Natural killer cell (primary cell): Measurements from ENCODE around the gene MCF2L. TPM values are rescaled to one million over a fixed set of nuclear protein-coding genes. Genes with fewer than 3 reads are reported as not detected.

Experiments used
- ATAC-seq, 3 donors: fragments of 150-1000 bp in 2 of 3; fragments of 200-7000 bp in 1 of 3; cut with Tn5 transposase; 1 replicate in 1 of 3; 2 replicates in 2 of 3; pipeline ENCODE4 v1.10.0; 2021; ENCODE audit warnings: mild to moderate bottlenecking in 2 of 3, moderate library complexity in 2 of 3
- DNase-seq, 2 donors: peaks; one replicate each; pipeline versions ENCODE4 v3.0.0 to v3.0.0-alpha.2; 2013 to 2021; ENCODE audit warnings: mixed read lengths in 1 of 2
- H3K27ac ChIP-seq: one replicate; pipeline ENCODE4 v1.5.1; 2013; ENCODE audit warnings: mild to moderate bottlenecking, low read length
- H3K27me3 ChIP-seq: one replicate; pipeline ENCODE4 v1.6.1; 2013; ENCODE audit warnings: low read length; ENCODE audit not compliant: control insufficient read depth, insufficient read depth
- H3K36me3 ChIP-seq: one replicate; pipeline ENCODE4 v1.6.1; 2013; ENCODE audit warnings: low read length; ENCODE audit not compliant: control insufficient read depth, insufficient read depth
- H3K4me1 ChIP-seq: one replicate; pipeline ENCODE4 v1.6.1; 2013; ENCODE audit warnings: low read length; ENCODE audit not compliant: control insufficient read depth, insufficient read depth
- H3K4me3 ChIP-seq: one replicate; pipeline ENCODE4 v1.5.1; 2013; ENCODE audit warnings: low read length
- H3K9me3 ChIP-seq: one replicate; pipeline ENCODE4 v1.6.1; 2013; ENCODE audit warnings: low read length; ENCODE audit not compliant: control insufficient read depth, insufficient read depth
- H3K27ac Mint-ChIP-seq, 2 donors: one replicate each; pipeline ENCODE4 v1.8.0; 2022; ENCODE audit warnings: mild to moderate bottlenecking in 2 of 2, mixed read lengths in 2 of 2, moderate library complexity in 1 of 2
- H3K27me3 Mint-ChIP-seq, 2 donors: one replicate each; pipeline ENCODE4 v1.8.0; 2022; ENCODE audit warnings: low read depth in 2 of 2, mixed read lengths in 2 of 2
- H3K36me3 Mint-ChIP-seq: one replicate; pipeline ENCODE4 v1.8.0; 2022; ENCODE audit warnings: mixed read lengths
- H3K4me1 Mint-ChIP-seq, 2 donors: one replicate each; pipeline ENCODE4 v1.8.0; 2022; ENCODE audit warnings: mixed read lengths in 2 of 2
- H3K4me3 Mint-ChIP-seq: one replicate; pipeline ENCODE4 v1.8.0; 2022; ENCODE audit warnings: mild to moderate bottlenecking, moderate library complexity, mixed read lengths
- H3K9me3 Mint-ChIP-seq, 2 donors: one replicate each; pipeline ENCODE4 v1.8.0; 2022; ENCODE audit warnings: mixed read lengths in 2 of 2
- CTCF ChIP-seq: fragments of 200-600 bp; IDR thresholded peaks from one replicate; pipeline ENCODE4 v1.8.0; 2022; ENCODE audit warnings: antibody characterized with exemption
- WGBS: methylation state at CpG from one replicate; pipeline ENCODE4 v1.1.7; 2013; ENCODE audit warnings: missing lambda C conversion rate; ENCODE audit not compliant: insufficient coverage; 5-methylcytosine and 5-hydroxymethylcytosine counted together
- intact Hi-C: fragments of 100-400 bp; cut with micrococcal nuclease; formaldehyde crosslinking; loops from one replicate; pipeline ENCODE4 v1.14.2; 2022
- total RNA-seq, 4 donors: library from RNA; stranded (reverse); fragments of 120-200 nt in 1 of 4; gene quantifications; one replicate each; pipeline versions ENCODE4 v1.2.3 to v1.2.4, GENCODE V29; 2013 to 2022

Gene MCF2L
- total RNA-seq, 3 donors from 2014 or later (not counting 1 experiment from before 2014, with no cell fraction given), result 1.7 to 3.0 (median 3.0) TPM

- Histone ChIP-seq H3K9me3 (peaks cover 20% of the 10 kb centered on the region), H3K4me1 (peaks cover 23% of the 10 kb centered on the region), H3K36me3 (no peaks in the 10 kb centered on the region), H3K27me3 (no peaks in the 10 kb centered on the region), H3K27ac (no peak overlapping the region), H3K4me3 (no peak overlapping the region)
- peak; percentile 33 to 82 (median 67) for ATAC-seq
- no peaks in the 10 kb centered on the region for H3K36me3 Mint-ChIP-seq
- intact Hi-C loops, result no loop called here
- H3K27me3 Mint-ChIP-seq, result peaks cover 9 to 19% of the 10 kb centered on the region in 2 donors
- peak overlapping the region; percentile 89 to 91 for H3K27ac Mint-ChIP-seq
- H3K4me1 Mint-ChIP-seq, result peaks cover 6% of the 10 kb centered on the region in 2 donors
- DNase-seq, result peak; percentile 24 to 33
- peak overlapping the region; percentile 80 for H3K4me3 Mint-ChIP-seq
- H3K9me3 Mint-ChIP-seq, result peaks cover 0 to 3% of the 10 kb centered on the region in 2 donors
- WGBS, result 50% methylated on average over 25 of the region's 26 CpGs
- TF ChIP-seq CTCF, result no peak
These were observed 36.3 kb downstream of the MCF2L start for GRCh38 chr13:113005076-113005865.

- H3K36me3 Mint-ChIP-seq, result no peaks in the 10 kb centered on the region
- Histone ChIP-seq H3K27me3 (no peaks in the 10 kb centered on the region), H3K4me1 (peaks cover 23% of the 10 kb centered on the region), H3K4me3 (no peak overlapping the region), H3K27ac (no peak overlapping the region), H3K9me3 (peaks cover 20% of the 10 kb centered on the region), H3K36me3 (no peaks in the 10 kb centered on the region)
- DNase-seq, result no peak
- H3K4me3 Mint-ChIP-seq, result no peak overlapping the region
- WGBS, result 96% methylated on average over 15 of the region's 15 CpGs
- H3K4me1 Mint-ChIP-seq, result peaks cover 7 to 9% of the 10 kb centered on the region in 2 donors
- no peak for TF ChIP-seq CTCF
- no peak for ATAC-seq
- peaks cover 0 to 3% of the 10 kb centered on the region in 2 donors for H3K9me3 Mint-ChIP-seq
- peak overlapping the region; percentile 89 to 91 for H3K27ac Mint-ChIP-seq
- H3K27me3 Mint-ChIP-seq, result peaks cover 9 to 19% of the 10 kb centered on the region in 2 donors
- intact Hi-C loops, result no loop called here
These were observed 37.0 kb downstream of the MCF2L start for GRCh38 chr13:113005997-113006396.

GRCh38 chr13:113006660-113007059, 37.6 kb downstream of the MCF2L start:
- Histone ChIP-seq H3K4me1 (peaks cover 17% of the 10 kb centered on the region), H3K27ac (no peak overlapping the region), H3K9me3 (peaks cover 20% of the 10 kb centered on the region), H3K27me3 (no peaks in the 10 kb centered on the region), H3K4me3 (no peak overlapping the region), H3K36me3 (no peaks in the 10 kb centered on the region)
- 94% methylated on average over 16 of the region's 16 CpGs for WGBS
- no peak for ATAC-seq
- Mint-ChIP-seq H3K36me3 (no peaks in the 10 kb centered on the region), H3K4me3 (no peak overlapping the region), H3K27ac (no peak overlapping the region), H3K9me3 (peaks cover 0 to 3% of the 10 kb centered on the region in 2 donors), H3K27me3 (peaks cover 11 to 18% of the 10 kb centered on the region in 2 donors), H3K4me1 (peaks cover 11 to 14% of the 10 kb centered on the region in 2 donors)
- TF ChIP-seq CTCF, result no peak
- intact Hi-C loops, result no loop called here
- DNase-seq, result no peak
